ENCODE results near the gene SFXN5.
A peak's percentile ranks its signal among the peaks of the same experiment; 100 is the strongest.

Gene SFXN5

DNA sequence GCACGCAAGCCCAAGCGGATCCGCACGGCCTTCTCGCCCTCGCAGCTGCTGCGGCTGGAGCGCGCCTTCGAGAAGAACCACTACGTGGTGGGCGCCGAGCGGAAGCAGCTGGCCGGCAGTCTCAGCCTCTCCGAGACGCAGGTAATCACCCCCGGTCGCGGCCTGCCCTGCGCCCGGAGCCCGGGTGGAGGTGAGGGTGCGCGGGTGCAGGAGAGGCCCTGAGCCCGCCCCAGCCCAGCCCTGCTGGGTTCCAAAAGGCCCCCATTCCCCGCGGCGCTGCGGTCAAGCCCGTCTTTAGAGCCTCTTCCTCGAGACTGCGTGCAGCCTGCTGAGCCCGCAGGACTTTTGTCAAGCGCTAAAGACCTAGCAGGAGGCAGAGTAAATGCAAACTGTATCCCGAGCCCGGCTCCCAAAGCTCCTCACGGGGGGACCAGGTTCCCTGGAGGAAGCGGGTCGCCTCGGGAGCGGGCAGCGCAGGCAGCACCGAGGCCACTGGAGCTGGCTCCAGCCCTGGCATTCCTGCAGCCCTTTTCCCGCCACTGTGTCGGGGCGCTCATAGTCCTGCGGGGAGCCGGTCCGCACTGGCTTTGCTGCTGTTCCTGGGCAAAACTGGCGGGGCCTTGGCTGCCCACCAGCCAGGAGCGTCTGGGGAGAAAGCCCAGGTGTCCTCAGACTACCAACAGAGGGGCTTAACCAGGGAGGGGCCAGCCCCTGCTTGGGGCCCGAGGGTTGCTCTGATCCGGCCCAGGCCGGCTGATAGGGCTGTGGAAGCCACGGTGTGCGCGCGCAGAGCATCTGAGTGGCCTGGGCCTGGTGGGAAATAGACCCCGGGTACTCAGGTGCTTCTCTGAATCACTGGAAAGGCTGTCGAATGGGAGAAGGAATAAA, 146.9 kb downstream of the SFXN5 start:
- Histone ChIP-seq H3K4me3 (ENCODE audit: low read depth in 1 of 5, low read length in 5 of 5) (peak overlapping the region in 1 of 5 donors; percentile 8), H3K27ac (ENCODE audit: low read depth, low read length) (no peak overlapping the region), H3K9ac (ENCODE audit: low read length in 5 of 5) (no peak overlapping the region), H3K36me3 (ENCODE audit: control insufficient read depth in 5 of 5, insufficient read depth in 5 of 5, low read length in 5 of 5) (no peaks in the 10 kb centered on the region), H3K9me3 (ENCODE audit: control insufficient read depth in 5 of 5, low read length in 5 of 5) (no peaks in the 10 kb centered on the region), H3K27me3 (ENCODE audit: control insufficient read depth in 5 of 5, insufficient read depth in 4 of 5, low read length in 5 of 5) (peaks cover 60 to 96% (median 94%) of the 10 kb centered on the region in 5 donors), H3K4me1 (ENCODE audit: control insufficient read depth in 5 of 5, insufficient read depth in 5 of 5, low read length in 5 of 5) (peaks cover 0 to 30% (median 26%) of the 10 kb centered on the region in 5 donors)

DNA sequence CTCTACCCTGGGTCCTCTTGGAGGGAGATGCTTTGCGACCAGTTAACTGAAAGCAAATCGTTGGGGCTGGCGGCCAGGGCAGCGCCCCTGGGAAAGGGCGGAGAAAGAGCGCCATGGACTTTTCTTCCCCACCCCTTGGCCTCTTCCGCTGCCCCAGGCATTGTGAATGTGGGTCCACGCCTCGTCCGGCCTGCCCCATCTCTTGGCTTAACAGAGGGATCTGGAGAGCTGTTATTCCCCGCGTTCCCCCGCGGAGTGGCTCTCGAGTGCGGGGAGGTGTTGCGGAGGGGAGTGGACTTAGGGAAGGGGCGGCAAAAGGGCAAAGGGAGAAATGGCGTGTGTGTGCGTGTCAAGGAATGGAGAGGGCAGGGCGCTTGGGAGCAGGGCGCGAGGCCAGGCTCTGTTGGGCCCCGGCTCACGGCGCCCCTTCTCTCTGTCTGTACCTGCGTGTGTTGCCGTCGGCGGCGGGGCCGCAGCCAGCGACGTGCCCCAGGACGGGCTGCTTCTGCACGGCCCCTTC, 147.6 kb downstream of the SFXN5 start:
- peak overlapping the region in 1 of 5 donors; percentile 8 for H3K4me3 ChIP-seq (ENCODE audit: low read depth in 1 of 5, low read length in 5 of 5)
- no peak overlapping the region for H3K9ac ChIP-seq (ENCODE audit: low read length in 5 of 5)
- H3K4me1 ChIP-seq (ENCODE audit: control insufficient read depth in 5 of 5, insufficient read depth in 5 of 5, low read length in 5 of 5), result peaks cover 0 to 30% (median 27%) of the 10 kb centered on the region in 5 donors
- no peak overlapping the region for H3K27ac ChIP-seq (ENCODE audit: low read depth, low read length)
- H3K36me3 ChIP-seq (ENCODE audit: control insufficient read depth in 5 of 5, insufficient read depth in 5 of 5, low read length in 5 of 5), result no peaks in the 10 kb centered on the region
- H3K9me3 ChIP-seq (ENCODE audit: control insufficient read depth in 5 of 5, low read length in 5 of 5), result no peaks in the 10 kb centered on the region
- peaks cover 66 to 98% (median 93%) of the 10 kb centered on the region in 5 donors for H3K27me3 ChIP-seq (ENCODE audit: control insufficient read depth in 5 of 5, insufficient read depth in 4 of 5, low read length in 5 of 5)

DNA sequence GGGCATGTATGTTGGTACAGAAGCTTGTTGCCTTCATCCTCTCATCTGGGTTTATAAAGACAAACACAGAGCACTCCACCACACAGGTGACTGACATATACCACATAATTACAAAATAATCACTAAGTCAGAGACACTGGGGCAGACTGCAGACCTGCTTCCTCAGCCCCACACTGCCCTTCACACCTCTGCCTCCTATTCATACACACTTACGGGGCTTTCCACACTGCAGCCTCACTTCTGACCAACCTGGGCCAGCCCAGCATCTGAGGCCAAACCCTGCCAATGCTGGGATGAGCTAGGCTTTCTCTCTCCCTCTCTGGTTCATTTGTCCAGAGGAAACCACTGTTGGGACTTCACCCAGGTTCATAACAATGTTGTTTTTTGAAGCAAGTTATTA, 149.7 kb downstream of the SFXN5 start:
- Histone ChIP-seq H3K9me3 (ENCODE audit: control insufficient read depth in 5 of 5, low read length in 5 of 5) (no peaks in the 10 kb centered on the region), H3K27me3 (ENCODE audit: control insufficient read depth in 5 of 5, insufficient read depth in 4 of 5, low read length in 5 of 5) (peaks cover 74 to 93% (median 90%) of the 10 kb centered on the region in 5 donors), H3K36me3 (ENCODE audit: control insufficient read depth in 5 of 5, insufficient read depth in 5 of 5, low read length in 5 of 5) (no peaks in the 10 kb centered on the region), H3K9ac (ENCODE audit: low read length in 5 of 5) (no peak overlapping the region), H3K4me1 (ENCODE audit: control insufficient read depth in 5 of 5, insufficient read depth in 5 of 5, low read length in 5 of 5) (peaks cover 0 to 48% (median 43%) of the 10 kb centered on the region in 5 donors), H3K4me3 (ENCODE audit: low read depth in 1 of 5, low read length in 5 of 5) (no peak overlapping the region), H3K27ac (ENCODE audit: low read depth, low read length) (no peak overlapping the region)

GRCh38 chr2:72921088-72921851, 150.2 kb downstream of the SFXN5 start:
- Histone ChIP-seq H3K27ac (ENCODE audit: low read depth, low read length) (no peak overlapping the region), H3K9me3 (ENCODE audit: control insufficient read depth in 5 of 5, low read length in 5 of 5) (no peaks in the 10 kb centered on the region), H3K9ac (ENCODE audit: low read length in 5 of 5) (no peak overlapping the region), H3K4me3 (ENCODE audit: low read depth in 1 of 5, low read length in 5 of 5) (peak overlapping the region in 1 of 5 donors; percentile 53), H3K36me3 (ENCODE audit: control insufficient read depth in 5 of 5, insufficient read depth in 5 of 5, low read length in 5 of 5) (no peaks in the 10 kb centered on the region), H3K27me3 (ENCODE audit: control insufficient read depth in 5 of 5, insufficient read depth in 4 of 5, low read length in 5 of 5) (peaks cover 74 to 93% (median 90%) of the 10 kb centered on the region in 5 donors), H3K4me1 (ENCODE audit: control insufficient read depth in 5 of 5, insufficient read depth in 5 of 5, low read length in 5 of 5) (peaks cover 0 to 54% (median 48%) of the 10 kb centered on the region in 5 donors)

GRCh38 chr2:72920318-72921087, 151.0 kb downstream of the SFXN5 start:
- peaks cover 73 to 92% (median 90%) of the 10 kb centered on the region in 5 donors for H3K27me3 ChIP-seq (ENCODE audit: control insufficient read depth in 5 of 5, insufficient read depth in 4 of 5, low read length in 5 of 5)
- no peaks in the 10 kb centered on the region for H3K9me3 ChIP-seq (ENCODE audit: control insufficient read depth in 5 of 5, low read length in 5 of 5)
- peak overlapping the region; percentile 40 to 55 (median 53) for H3K4me3 ChIP-seq (ENCODE audit: low read depth in 1 of 5, low read length in 5 of 5)
- no peaks in the 10 kb centered on the region for H3K36me3 ChIP-seq (ENCODE audit: control insufficient read depth in 5 of 5, insufficient read depth in 5 of 5, low read length in 5 of 5)
- H3K27ac ChIP-seq (ENCODE audit: low read depth, low read length), result no peak overlapping the region
- peak overlapping the region in 1 of 5 donors; percentile 23 for H3K9ac ChIP-seq (ENCODE audit: low read length in 5 of 5)
- H3K4me1 ChIP-seq (ENCODE audit: control insufficient read depth in 5 of 5, insufficient read depth in 5 of 5, low read length in 5 of 5), result peaks cover 0 to 61% (median 56%) of the 10 kb centered on the region in 5 donors

DNA sequence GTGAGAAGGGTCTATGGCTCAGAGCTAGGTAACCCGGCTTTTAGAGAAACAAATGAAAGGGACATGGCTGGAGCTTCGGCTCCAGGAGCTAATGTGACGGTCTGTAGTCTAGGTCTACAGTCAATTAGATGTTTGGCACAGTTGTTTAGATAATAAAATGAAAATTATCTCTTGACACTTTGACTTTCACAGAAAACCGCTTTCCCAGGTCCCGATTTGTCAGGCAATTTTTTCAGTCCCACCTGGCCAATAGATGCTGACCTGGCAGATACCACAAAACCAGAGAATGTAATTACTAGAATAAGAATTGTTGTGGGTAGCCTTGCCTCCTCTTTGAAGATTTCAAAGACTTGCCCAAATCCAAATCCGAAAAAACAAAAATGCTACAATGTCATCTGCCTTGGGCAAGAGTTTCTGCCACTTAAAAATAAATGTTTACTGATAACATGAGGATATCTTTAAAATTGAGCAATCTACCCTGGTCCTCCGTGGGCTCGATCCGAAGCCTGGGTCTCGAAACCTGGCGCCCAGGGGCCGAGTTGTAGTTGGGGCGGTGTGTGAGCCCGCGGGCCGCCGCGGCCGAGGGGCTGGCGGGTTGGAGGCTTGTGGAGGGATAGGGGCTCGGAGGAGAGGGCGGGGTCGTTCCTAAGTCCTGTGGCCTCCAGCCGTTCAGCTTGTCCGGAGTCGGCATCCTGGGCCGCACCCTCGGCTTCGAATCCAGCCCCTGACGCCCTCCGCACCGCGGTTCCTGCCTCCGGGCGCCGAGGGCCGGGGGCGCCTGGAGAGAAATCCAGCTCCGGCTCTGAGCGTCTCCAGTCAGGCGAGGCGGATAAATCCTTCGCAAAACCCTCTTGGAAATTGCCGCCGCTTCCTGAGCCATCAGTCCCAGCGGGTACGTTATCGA, 151.8 kb downstream of the SFXN5 start:
- Histone ChIP-seq H3K36me3 (ENCODE audit: control insufficient read depth in 5 of 5, insufficient read depth in 5 of 5, low read length in 5 of 5) (no peaks in the 10 kb centered on the region), H3K4me3 (ENCODE audit: low read depth in 1 of 5, low read length in 5 of 5) (peak overlapping the region; percentile 40 to 55 (median 53)), H3K27me3 (ENCODE audit: control insufficient read depth in 5 of 5, insufficient read depth in 4 of 5, low read length in 5 of 5) (peaks cover 75 to 92% (median 90%) of the 10 kb centered on the region in 5 donors), H3K27ac (ENCODE audit: low read depth, low read length) (no peak overlapping the region), H3K4me1 (ENCODE audit: control insufficient read depth in 5 of 5, insufficient read depth in 5 of 5, low read length in 5 of 5) (peaks cover 0 to 66% (median 59%) of the 10 kb centered on the region in 5 donors), H3K9me3 (ENCODE audit: control insufficient read depth in 5 of 5, low read length in 5 of 5) (no peaks in the 10 kb centered on the region), H3K9ac (ENCODE audit: low read length in 5 of 5) (no peak overlapping the region)

DNA sequence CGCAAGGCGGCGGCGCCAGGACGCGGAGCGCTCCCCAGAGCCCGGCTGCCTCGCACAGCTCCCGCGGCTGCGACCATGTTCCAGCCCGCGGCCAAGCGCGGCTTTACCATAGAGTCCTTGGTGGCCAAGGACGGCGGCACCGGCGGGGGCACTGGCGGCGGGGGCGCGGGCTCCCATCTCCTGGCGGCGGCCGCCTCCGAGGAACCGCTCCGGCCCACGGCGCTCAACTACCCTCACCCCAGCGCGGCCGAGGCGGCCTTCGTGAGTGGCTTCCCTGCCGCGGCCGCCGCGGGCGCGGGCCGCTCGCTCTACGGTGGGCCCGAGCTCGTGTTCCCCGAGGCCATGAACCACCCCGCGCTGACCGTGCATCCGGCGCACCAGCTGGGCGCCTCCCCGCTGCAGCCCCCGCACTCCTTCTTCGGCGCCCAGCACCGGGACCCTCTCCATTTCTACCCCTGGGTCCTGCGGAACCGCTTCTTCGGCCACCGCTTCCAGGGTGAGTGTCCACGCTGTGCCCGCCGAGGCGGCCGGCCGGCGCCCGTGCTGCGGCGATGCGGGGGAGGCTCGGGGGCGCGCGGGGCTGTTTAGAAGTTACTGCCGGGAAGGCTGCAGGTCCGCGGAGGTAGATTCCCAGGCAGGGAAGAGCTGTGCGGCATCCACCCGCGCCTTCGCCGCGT, 153.5 kb downstream of the SFXN5 start:
- H3K36me3 ChIP-seq (ENCODE audit: control insufficient read depth in 5 of 5, insufficient read depth in 5 of 5, low read length in 5 of 5), result no peaks in the 10 kb centered on the region
- H3K27me3 ChIP-seq (ENCODE audit: control insufficient read depth in 5 of 5, insufficient read depth in 4 of 5, low read length in 5 of 5), result peaks cover 75 to 94% (median 91%) of the 10 kb centered on the region in 5 donors
- H3K4me3 ChIP-seq (ENCODE audit: low read depth in 1 of 5, low read length in 5 of 5), result peak overlapping the region in 4 of 5 donors; percentile 6 to 57 (median 42)
- no peak overlapping the region for H3K27ac ChIP-seq (ENCODE audit: low read depth, low read length)
- peaks cover 0 to 57% (median 49%) of the 10 kb centered on the region in 5 donors for H3K4me1 ChIP-seq (ENCODE audit: control insufficient read depth in 5 of 5, insufficient read depth in 5 of 5, low read length in 5 of 5)
- H3K9ac ChIP-seq (ENCODE audit: low read length in 5 of 5), result no peak overlapping the region
- no peaks in the 10 kb centered on the region for H3K9me3 ChIP-seq (ENCODE audit: control insufficient read depth in 5 of 5, low read length in 5 of 5)

GRCh38 chr2:72917138-72917876, 154.2 kb downstream of the SFXN5 start, which contains the start of gene EMX1:
TSS of gene EMX1 (plus strand) at chr2:72917519. CDS start at chr2:72917853, 334 bp downstream.
- peaks cover 0 to 57% (median 49%) of the 10 kb centered on the region in 5 donors for H3K4me1 ChIP-seq (ENCODE audit: control insufficient read depth in 5 of 5, insufficient read depth in 5 of 5, low read length in 5 of 5)
- H3K9me3 ChIP-seq (ENCODE audit: control insufficient read depth in 5 of 5, low read length in 5 of 5), result no peaks in the 10 kb centered on the region
- peak within 1 kb of the TSS in 4 of 5 donors; percentile 48 to 64 (median 58) for H3K4me3 ChIP-seq (ENCODE audit: low read depth in 1 of 5, low read length in 5 of 5)
- H3K9ac ChIP-seq (ENCODE audit: low read length in 5 of 5), result no peak within 1 kb of the TSS
- H3K36me3 ChIP-seq (ENCODE audit: control insufficient read depth in 5 of 5, insufficient read depth in 5 of 5, low read length in 5 of 5), result no peaks in the 10 kb centered on the region
- no peak within 1 kb of the TSS for H3K27ac ChIP-seq (ENCODE audit: low read depth, low read length)
- peaks cover 69 to 87% (median 85%) of the 10 kb centered on the region in 5 donors for H3K27me3 ChIP-seq (ENCODE audit: control insufficient read depth in 5 of 5, insufficient read depth in 4 of 5, low read length in 5 of 5)
